ENCODE measurements around the gene SUPT7L.
"Not testable (repeated sequence)": the region's sequence is repeated elsewhere in the genome, so short reads cannot be mapped to it uniquely, and the experiment has no call there.

SUPT7L gene

GRCh38 chr2:27638709-27639108, 24.7 kb downstream of the SUPT7L start:
- no peak for TF ChIP-seq CTCF (conservative IDR thresholded peaks at IDR 0.05; ENCODE audit: low read depth, low read length)
- DNase-seq (ENCODE audit: low read depth) = peak; percentile 80
- H3K4me3 ChIP-seq (ENCODE audit: low read depth, low read length) = no peak overlapping the region

- peak; percentile 63 for DNase-seq (ENCODE audit: low read depth)
- no peak for TF ChIP-seq CTCF (conservative IDR thresholded peaks at IDR 0.05; ENCODE audit: low read depth, low read length)
- H3K4me3 ChIP-seq (ENCODE audit: low read depth, low read length) = no peak overlapping the region
Measured at GRCh38 chr2:27638037-27638637, 25.3 kb downstream of the SUPT7L start.

GRCh38 chr2:27636766-27637165, 26.6 kb downstream of the SUPT7L start:
- no peak overlapping the region for H3K4me3 ChIP-seq (ENCODE audit: low read depth, low read length)
- no peak for TF ChIP-seq CTCF (conservative IDR thresholded peaks at IDR 0.05; ENCODE audit: low read depth, low read length)
- no peak for DNase-seq (ENCODE audit: low read depth)

GRCh38 chr2:27634291-27634690, 29.1 kb downstream of the SUPT7L start:
- no peak for TF ChIP-seq CTCF (conservative IDR thresholded peaks at IDR 0.05; ENCODE audit: low read depth, low read length)
- DNase-seq (ENCODE audit: low read depth) = no peak

GRCh38 chr2:27630257-27630656, 33.2 kb downstream of the SUPT7L start:
- DNase-seq (ENCODE audit: low read depth); H3K4me3 ChIP-seq (ENCODE audit: low read depth, low read length): not testable (repeated sequence)

More at GRCh38 chr2:27634291-27634690, 29.1 kb downstream of the SUPT7L start:
- H3K4me3 ChIP-seq (ENCODE audit: low read depth, low read length) = no peak overlapping the region

GRCh38 chr2:27628767-27629709, 34.4 kb downstream of the SUPT7L start, which contains the start of the genes CCDC121 and GPN1:
Gene CCDC121, minus strand, starts transcription at chr2:27629012. Its CDS starts 1,213 bp downstream, at chr2:27627799.
Gene GPN1, plus strand, starts transcription at chr2:27629050. Its CDS starts 9 bp downstream, at chr2:27629059.
- no peak for TF ChIP-seq CTCF (conservative IDR thresholded peaks at IDR 0.05; ENCODE audit: low read depth, low read length)
- peak within 1 kb of the TSS; percentile 83 for H3K4me3 ChIP-seq (ENCODE audit: low read depth, low read length)

GRCh38 chr2:27627963-27628766, 35.2 kb downstream of the SUPT7L start:
- no peak for TF ChIP-seq CTCF (conservative IDR thresholded peaks at IDR 0.05; ENCODE audit: low read depth, low read length)
- H3K4me3 ChIP-seq (ENCODE audit: low read depth, low read length) = peak overlapping the region; percentile 83
- peak; percentile 98 for DNase-seq (ENCODE audit: low read depth)

More at GRCh38 chr2:27628767-27629709, 34.4 kb downstream of the SUPT7L start, which contains the start of the genes CCDC121 and GPN1:
- peak; percentile 95 for DNase-seq (ENCODE audit: low read depth)

GRCh38 chr2:27626921-27627320, 36.5 kb downstream of the SUPT7L start:
- not testable (repeated sequence) for DNase-seq (ENCODE audit: low read depth); H3K4me3 ChIP-seq (ENCODE audit: low read depth, low read length)

GRCh38 chr2:27626323-27626722, 37.1 kb downstream of the SUPT7L start:
- H3K4me3 ChIP-seq (ENCODE audit: low read depth, low read length); DNase-seq (ENCODE audit: low read depth): not testable (repeated sequence)
